MM.1S (cell line): ENCODE measurements around the gene NTN5.
A peak's percentile ranks its signal among the peaks of the same experiment; 100 is the strongest.

Experiments used
- DNase-seq: peaks from one replicate; pipeline ENCODE4 v3.0.0-alpha.2; 2015
- H2AFZ ChIP-seq: fragments of 300-600 bp; sonication (generic); 2 replicates; pipeline ENCODE4 v1.6.0; 2016; ENCODE audit warnings: antibody characterized with exemption, low read length
- H3F3A ChIP-seq: fragments of 300-600 bp; sonication (generic); 2 replicates; pipeline ENCODE4 v1.6.1; 2016; ENCODE audit warnings: mild to moderate bottlenecking, antibody characterized with exemption, low read length, moderate library complexity, mixed read lengths; ENCODE audit not compliant: insufficient read depth
- H3K27ac ChIP-seq: fragments of 300-600 bp; sonication (generic); 2 replicates; pipeline ENCODE4 v1.5.1; 2016; ENCODE audit warnings: mild to moderate bottlenecking, low read length
- H3K27me3 ChIP-seq: fragments of 300-600 bp; sonication (generic); replicated peaks from 2 replicates; pipeline ENCODE4 v1.6.0; 2016; ENCODE audit warnings: low read length; ENCODE audit not compliant: insufficient read depth
- H3K36me3 ChIP-seq: fragments of 300-600 bp; sonication (generic); replicated peaks from 2 replicates; pipeline ENCODE4 v1.6.1; 2016; ENCODE audit warnings: mild to moderate bottlenecking, low read length, mixed read lengths; ENCODE audit not compliant: insufficient read depth
- H3K4me1 ChIP-seq: fragments of 300-600 bp; sonication (generic); 2 replicates; pipeline ENCODE4 v1.6.1; 2016; ENCODE audit warnings: low read length, mixed read lengths
- H3K4me2 ChIP-seq: fragments of 300-600 bp; sonication (generic); 2 replicates; pipeline ENCODE4 v1.6.0; 2016; ENCODE audit warnings: low read depth, low read length
- H3K4me3 ChIP-seq: fragments of 300-600 bp; sonication (generic); 2 replicates; pipeline ENCODE4 v1.5.1; 2016; ENCODE audit warnings: low read length, mixed read lengths
- H3K79me2 ChIP-seq: fragments of 300-600 bp; sonication (generic); 2 replicates; pipeline ENCODE4 v1.6.1; 2016; ENCODE audit warnings: mixed run types, low read length, mixed read lengths
- H3K9ac ChIP-seq: fragments of 300-600 bp; sonication (generic); 2 replicates; pipeline ENCODE4 v1.6.1; 2016; ENCODE audit warnings: low read length, mixed read lengths
- H3K9me2 ChIP-seq: fragments of 300-600 bp; sonication (generic); replicated peaks from 2 replicates; pipeline ENCODE4 v1.6.1; 2016; ENCODE audit warnings: mild to moderate bottlenecking, low read length, mixed read lengths; ENCODE audit not compliant: insufficient read depth
- H3K9me3 ChIP-seq: fragments of 300-600 bp; sonication (generic); replicated peaks from 2 replicates; pipeline ENCODE4 v1.6.1; 2016; ENCODE audit warnings: mild to moderate bottlenecking, low read length, mixed read lengths; ENCODE audit not compliant: insufficient read depth
- H4K20me1 ChIP-seq: fragments of 300-600 bp; sonication (generic); 2 replicates; pipeline ENCODE4 v1.6.1; 2016; ENCODE audit warnings: mild to moderate bottlenecking, low read length, moderate library complexity, mixed read lengths; ENCODE audit not compliant: insufficient read depth
- CTCF ChIP-seq: fragments of 300-600 bp; sonication (generic); IDR thresholded peaks from 2 replicates; pipeline ENCODE4 v1.5.1; 2016; ENCODE audit warnings: antibody characterized with exemption, low read length, mixed read lengths
- EZH2 ChIP-seq: fragments of 300-600 bp; sonication (generic); optimal IDR thresholded peaks from 2 replicates; pipeline ENCODE3; 2017; ENCODE audit warnings: low read depth, mild to moderate bottlenecking, antibody characterized with exemption, low read length, mixed read lengths
- EZH2phosphoT487 ChIP-seq: fragments of 300-600 bp; sonication (generic); IDR thresholded peaks from 2 replicates; pipeline ENCODE4 v1.6.1; 2018; ENCODE audit warnings: antibody characterized with exemption, low read length

The NTN5 gene

GRCh38 chr19:48663667-48664066, 9.2 kb downstream of the NTN5 start:
- H4K20me1 ChIP-seq, result no peaks in the 10 kb centered on the region
- H3K27me3 ChIP-seq, result peaks cover 30% of the 10 kb centered on the region
- H3K4me3 ChIP-seq, result no peak overlapping the region
- H3F3A ChIP-seq, result no peaks in the 10 kb centered on the region
- no peak for DNase-seq
- H3K79me2 ChIP-seq, result no peaks in the 10 kb centered on the region
- H2AFZ ChIP-seq, result no peak overlapping the region
- H3K9me2 ChIP-seq, result no peaks in the 10 kb centered on the region
- no peaks in the 10 kb centered on the region for H3K9me3 ChIP-seq
- H3K36me3 ChIP-seq, result no peaks in the 10 kb centered on the region
- TF ChIP-seq CTCF, result no peak
- TF ChIP-seq EZH2, result no peak
- TF ChIP-seq EZH2phosphoT487, result no peak
- H3K4me1 ChIP-seq, result peaks cover 4% of the 10 kb centered on the region
- no peak overlapping the region for H3K27ac ChIP-seq
- no peak overlapping the region for H3K9ac ChIP-seq
- H3K4me2 ChIP-seq, result no peak overlapping the region

DNA sequence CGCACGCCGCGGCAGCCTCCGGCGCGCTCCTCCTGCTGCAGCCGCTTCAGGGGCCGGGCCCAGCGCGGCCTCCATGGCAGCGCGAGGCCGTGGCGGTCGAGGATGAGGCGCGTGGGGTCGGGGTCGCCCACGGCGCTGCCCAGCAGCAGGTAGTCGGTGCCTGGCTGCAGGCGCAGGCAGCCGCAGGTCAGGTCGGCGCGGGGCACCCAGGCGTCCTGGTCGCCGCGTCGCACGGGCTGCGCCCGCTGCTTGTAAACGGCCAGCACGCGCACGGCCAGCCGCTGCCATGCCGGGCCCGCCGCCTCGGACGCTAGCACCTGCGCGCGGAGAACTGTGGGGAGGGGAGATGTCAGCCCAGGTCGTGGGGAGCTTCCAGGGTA, 11.1 kb downstream of the NTN5 start:
- no peak overlapping the region for H3K4me3 ChIP-seq
- H3K36me3 ChIP-seq, result no peaks in the 10 kb centered on the region
- peaks cover 38% of the 10 kb centered on the region for H3K27me3 ChIP-seq
- no peaks in the 10 kb centered on the region for H3K9me3 ChIP-seq
- H3K9me2 ChIP-seq, result no peaks in the 10 kb centered on the region
- H3K79me2 ChIP-seq, result no peaks in the 10 kb centered on the region
- H3K9ac ChIP-seq, result no peak overlapping the region
- no peaks in the 10 kb centered on the region for H4K20me1 ChIP-seq
- peaks cover 4% of the 10 kb centered on the region for H3K4me1 ChIP-seq
- H3F3A ChIP-seq, result no peaks in the 10 kb centered on the region
- DNase-seq, result no peak
- TF ChIP-seq CTCF (no peak), EZH2phosphoT487 (no peak)
- H3K27ac ChIP-seq, result no peak overlapping the region
- H3K4me2 ChIP-seq, result no peak overlapping the region
- no peak overlapping the region for H2AFZ ChIP-seq

GRCh38 chr19:48660852-48661710, 11.7 kb downstream of the NTN5 start:
- no peaks in the 10 kb centered on the region for H3F3A ChIP-seq
- H3K9ac ChIP-seq, result 0 out of 2 replicates have a peak overlapping the region, but pooled peaks have one; percentile 11
- no peaks in the 10 kb centered on the region for H3K9me3 ChIP-seq
- no peak overlapping the region for H3K27ac ChIP-seq
- peak; percentile 93 for DNase-seq
- peak overlapping the region; percentile 12; the same call in 1 of the 2 replicates for H3K4me3 ChIP-seq
- no peaks in the 10 kb centered on the region for H3K9me2 ChIP-seq
- H3K27me3 ChIP-seq, result peaks cover 41% of the 10 kb centered on the region
- no peak for TF ChIP-seq CTCF
- TF ChIP-seq EZH2, result no peak
- no peak for TF ChIP-seq EZH2phosphoT487
- no peaks in the 10 kb centered on the region for H3K36me3 ChIP-seq
- H4K20me1 ChIP-seq, result no peaks in the 10 kb centered on the region
- peak overlapping the region; percentile 63; the same call in 1 of the 2 replicates for H3K4me2 ChIP-seq
- no peaks in the 10 kb centered on the region for H3K79me2 ChIP-seq
- peak overlapping the region; percentile 71 for H2AFZ ChIP-seq
- H3K4me1 ChIP-seq, result peaks cover 4% of the 10 kb centered on the region
